Measurements from ENCODE around the gene NSUN4.

The NSUN4 gene

DNA sequence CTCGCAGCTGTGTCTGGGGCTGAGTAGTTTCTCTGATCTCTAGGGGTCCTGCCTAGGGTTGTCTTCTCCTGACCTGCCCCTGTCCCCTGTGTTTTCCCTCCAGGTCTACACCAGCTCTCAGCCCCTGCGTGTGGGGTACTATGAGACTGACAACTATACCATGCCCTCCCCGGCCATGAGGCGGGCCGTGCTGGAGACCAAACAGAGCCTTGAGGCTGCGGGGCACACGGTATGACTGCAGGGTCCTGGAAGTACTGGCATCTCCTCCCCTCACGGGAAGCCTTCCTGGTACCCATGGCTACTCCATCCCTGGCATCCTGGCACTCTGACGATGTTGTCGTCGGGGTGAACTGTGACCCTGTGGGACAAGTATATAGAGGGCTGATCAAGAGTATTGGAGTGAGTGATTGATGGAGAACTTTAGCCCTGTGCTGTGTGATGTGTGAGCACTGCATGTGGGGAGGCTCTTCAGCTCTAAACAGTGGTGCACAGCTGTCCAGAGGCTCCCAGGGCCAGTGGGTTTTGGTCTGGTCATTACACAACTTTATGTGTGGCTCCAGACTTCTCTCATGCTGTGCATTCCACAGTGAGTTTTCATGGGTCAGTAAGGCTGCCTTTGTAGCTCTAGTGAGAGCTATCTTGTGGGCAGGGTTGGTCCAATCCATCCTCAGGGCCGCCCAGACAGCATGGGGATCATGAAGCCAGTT, 67.9 kb downstream of the NSUN4 start:
- no peak for FAIRE-seq

GRCh38 chr1:46409063-46409372, 68.4 kb downstream of the NSUN4 start:
- no peak for FAIRE-seq

DNA sequence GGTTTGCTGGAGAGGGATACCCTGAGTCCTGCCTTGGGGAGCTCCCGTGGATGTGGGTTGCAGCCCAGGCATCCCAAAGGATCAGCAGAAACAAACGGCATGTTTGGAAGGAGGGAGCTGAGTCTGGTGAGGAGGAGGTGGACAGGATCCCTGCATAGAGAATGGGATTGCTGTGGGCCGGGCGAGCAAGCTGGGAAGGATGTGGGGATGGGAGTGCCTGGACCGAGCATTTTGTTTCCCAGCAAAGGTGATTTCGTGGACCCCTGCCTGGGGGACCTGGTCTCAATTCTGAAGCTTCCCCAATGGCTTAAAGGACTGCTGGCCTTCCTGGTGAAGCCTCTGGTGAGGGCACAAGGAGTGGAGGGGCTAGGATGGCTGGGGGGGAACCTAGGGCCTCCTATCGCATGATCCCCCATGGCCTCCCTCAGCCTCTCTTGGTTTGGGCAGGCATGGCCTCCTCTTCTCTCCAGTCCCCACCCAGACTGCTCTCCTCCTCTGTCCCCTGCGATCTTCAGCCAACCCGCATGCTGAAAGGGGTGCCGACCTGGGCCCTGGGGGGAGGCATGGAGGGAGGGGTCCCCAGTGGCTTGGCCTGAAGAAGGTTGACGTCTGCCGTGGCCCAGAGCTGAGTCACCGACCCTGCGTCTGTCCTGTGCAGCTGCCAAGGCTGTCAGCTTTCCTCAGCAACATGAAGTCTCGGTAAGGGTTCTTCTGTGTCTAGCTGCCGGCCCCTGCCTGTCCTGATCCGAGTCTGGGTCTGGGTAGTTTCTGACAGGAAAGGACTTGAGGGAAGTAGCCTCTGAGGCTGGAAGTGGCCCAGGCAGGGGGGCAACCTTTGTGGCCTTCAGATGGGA, 69.8 kb downstream of the NSUN4 start:
- FAIRE-seq = no peak

GRCh38 chr1:46411010-46411405, 70.4 kb downstream of the NSUN4 start:
- no peak for FAIRE-seq

All from A204.1 (cell line).